Panc1 (cell line): ENCODE measurements around the gene KIAA0408.
"Not testable (repeated sequence)": the region's sequence is repeated elsewhere in the genome, so short reads cannot be mapped to it uniquely, and the experiment has no call there.

Experiments
- POLR2AphosphoS5 ChIP-seq: IDR thresholded peaks from 2 replicates; pipeline ENCODE4 v1.6.1; 2012; ENCODE audit warnings: mild to moderate bottlenecking, low read depth, low read length, moderate library complexity
- SIN3A ChIP-seq: IDR thresholded peaks from 2 replicates; pipeline ENCODE4 v1.6.1; 2012; ENCODE audit warnings: low read depth, mild to moderate bottlenecking, low read length, moderate library complexity, borderline replicate concordance; ENCODE audit not compliant: insufficient read depth
- TF ChIP-seq, protein P1 (sequence below), 2 experiments: IDR thresholded peaks; 2 replicates each; pipeline ENCODE4 v1.6.1; 2011 to 2012; ENCODE audit warnings: low read depth in 2 of 2, control low read depth in 1 of 2, low read length in 1 of 2, mild to moderate bottlenecking in 1 of 2, moderate library complexity in 1 of 2; ENCODE audit not compliant: insufficient read depth in 1 of 2
- TF ChIP-seq, protein P2 (sequence below): fragments of 450-650 bp; IDR thresholded peaks from 2 replicates; pipeline ENCODE4 v1.5.1; 2017; ENCODE audit warnings: mild to moderate bottlenecking

DNA sequence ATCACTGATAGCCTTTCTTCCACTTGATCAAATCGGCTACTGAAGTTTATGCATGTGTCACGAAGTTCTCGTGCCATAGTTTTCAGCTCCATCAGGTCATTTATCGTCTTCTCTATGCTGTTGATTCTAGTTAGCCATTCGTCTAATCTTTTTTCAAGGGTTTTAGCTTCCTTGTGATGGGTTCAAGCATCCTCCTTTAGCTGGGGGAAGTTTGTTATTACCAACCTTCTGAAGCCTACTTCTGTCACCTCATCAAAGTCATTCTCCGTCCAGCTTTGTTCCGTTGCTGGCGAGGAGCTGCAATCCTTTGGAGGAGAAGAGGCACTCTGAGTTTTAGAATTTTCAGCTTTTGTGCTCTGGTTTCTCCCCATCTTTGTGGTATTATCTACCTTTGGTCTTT is 47.2 kb downstream of the KIAA0408 start:
- TF ChIP-seq, protein P1, sequence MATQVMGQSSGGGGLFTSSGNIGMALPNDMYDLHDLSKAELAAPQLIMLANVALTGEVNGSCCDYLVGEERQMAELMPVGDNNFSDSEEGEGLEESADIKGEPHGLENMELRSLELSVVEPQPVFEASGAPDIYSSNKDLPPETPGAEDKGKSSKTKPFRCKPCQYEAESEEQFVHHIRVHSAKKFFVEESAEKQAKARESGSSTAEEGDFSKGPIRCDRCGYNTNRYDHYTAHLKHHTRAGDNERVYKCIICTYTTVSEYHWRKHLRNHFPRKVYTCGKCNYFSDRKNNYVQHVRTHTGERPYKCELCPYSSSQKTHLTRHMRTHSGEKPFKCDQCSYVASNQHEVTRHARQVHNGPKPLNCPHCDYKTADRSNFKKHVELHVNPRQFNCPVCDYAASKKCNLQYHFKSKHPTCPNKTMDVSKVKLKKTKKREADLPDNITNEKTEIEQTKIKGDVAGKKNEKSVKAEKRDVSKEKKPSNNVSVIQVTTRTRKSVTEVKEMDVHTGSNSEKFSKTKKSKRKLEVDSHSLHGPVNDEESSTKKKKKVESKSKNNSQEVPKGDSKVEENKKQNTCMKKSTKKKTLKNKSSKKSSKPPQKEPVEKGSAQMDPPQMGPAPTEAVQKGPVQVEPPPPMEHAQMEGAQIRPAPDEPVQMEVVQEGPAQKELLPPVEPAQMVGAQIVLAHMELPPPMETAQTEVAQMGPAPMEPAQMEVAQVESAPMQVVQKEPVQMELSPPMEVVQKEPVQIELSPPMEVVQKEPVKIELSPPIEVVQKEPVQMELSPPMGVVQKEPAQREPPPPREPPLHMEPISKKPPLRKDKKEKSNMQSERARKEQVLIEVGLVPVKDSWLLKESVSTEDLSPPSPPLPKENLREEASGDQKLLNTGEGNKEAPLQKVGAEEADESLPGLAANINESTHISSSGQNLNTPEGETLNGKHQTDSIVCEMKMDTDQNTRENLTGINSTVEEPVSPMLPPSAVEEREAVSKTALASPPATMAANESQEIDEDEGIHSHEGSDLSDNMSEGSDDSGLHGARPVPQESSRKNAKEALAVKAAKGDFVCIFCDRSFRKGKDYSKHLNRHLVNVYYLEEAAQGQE (IDR thresholded peaks at IDR 0.05; ENCODE audit: insufficient read depth in 1 of 2, low read depth in 2 of 2, low read length in 1 of 2) = not testable (repeated sequence)
- not testable (repeated sequence) for TF ChIP-seq POLR2AphosphoS5, SIN3A
- TF ChIP-seq, protein P2, sequence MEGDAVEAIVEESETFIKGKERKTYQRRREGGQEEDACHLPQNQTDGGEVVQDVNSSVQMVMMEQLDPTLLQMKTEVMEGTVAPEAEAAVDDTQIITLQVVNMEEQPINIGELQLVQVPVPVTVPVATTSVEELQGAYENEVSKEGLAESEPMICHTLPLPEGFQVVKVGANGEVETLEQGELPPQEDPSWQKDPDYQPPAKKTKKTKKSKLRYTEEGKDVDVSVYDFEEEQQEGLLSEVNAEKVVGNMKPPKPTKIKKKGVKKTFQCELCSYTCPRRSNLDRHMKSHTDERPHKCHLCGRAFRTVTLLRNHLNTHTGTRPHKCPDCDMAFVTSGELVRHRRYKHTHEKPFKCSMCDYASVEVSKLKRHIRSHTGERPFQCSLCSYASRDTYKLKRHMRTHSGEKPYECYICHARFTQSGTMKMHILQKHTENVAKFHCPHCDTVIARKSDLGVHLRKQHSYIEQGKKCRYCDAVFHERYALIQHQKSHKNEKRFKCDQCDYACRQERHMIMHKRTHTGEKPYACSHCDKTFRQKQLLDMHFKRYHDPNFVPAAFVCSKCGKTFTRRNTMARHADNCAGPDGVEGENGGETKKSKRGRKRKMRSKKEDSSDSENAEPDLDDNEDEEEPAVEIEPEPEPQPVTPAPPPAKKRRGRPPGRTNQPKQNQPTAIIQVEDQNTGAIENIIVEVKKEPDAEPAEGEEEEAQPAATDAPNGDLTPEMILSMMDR = not testable (repeated sequence)
